RWPE2 (cell line): ENCODE measurements around the gene ITGB6.

Experiments used
- ATAC-seq: fragments of 200-7000 bp; cut with Tn5 transposase; 3 replicates; pipeline ENCODE4 v1.9.1; 2021; ENCODE audit warnings: low read depth
- DNase-seq: peaks from one replicate; pipeline ENCODE4 v3.0.0-alpha.2; 2020; ENCODE audit warnings: low spot score
- H3K27ac ChIP-seq: fragments of 450-650 bp; 2 replicates; pipeline ENCODE4 v1.5.1; 2017; ENCODE audit warnings: mild to moderate bottlenecking; ENCODE audit not compliant: poor library complexity, severe bottlenecking
- H3K27me3 ChIP-seq: fragments of 250-450 bp; sonication (Bioruptor Pico); 2 replicates; pipeline ENCODE4 v1.5.1; 2021; ENCODE audit warnings: mild to moderate bottlenecking, moderate library complexity; ENCODE audit not compliant: insufficient read depth, poor library complexity, severe bottlenecking
- H3K36me3 ChIP-seq: fragments of 250-450 bp; sonication (Bioruptor Pico); 2 replicates; pipeline ENCODE4 v1.5.1; 2020; ENCODE audit warnings: low read depth, mild to moderate bottlenecking, moderate library complexity
- H3K4me1 ChIP-seq: fragments of 250-450 bp; sonication (Bioruptor Pico); 2 replicates; pipeline ENCODE4 v1.5.1; 2021; ENCODE audit warnings: mild to moderate bottlenecking, moderate library complexity; ENCODE audit not compliant: insufficient read depth, poor library complexity, severe bottlenecking
- H3K4me3 ChIP-seq: fragments of 250-450 bp; sonication (Bioruptor Pico); 2 replicates; pipeline ENCODE4 v1.5.1; 2021; ENCODE audit warnings: mild to moderate bottlenecking, moderate library complexity; ENCODE audit not compliant: severe bottlenecking
- H3K9me3 ChIP-seq: fragments of 250-450 bp; sonication (Bioruptor Pico); 2 replicates; pipeline ENCODE4 v1.5.1; 2021; ENCODE audit warnings: mild to moderate bottlenecking, moderate library complexity; ENCODE audit not compliant: severe bottlenecking
- CTCF ChIP-seq: fragments of 450-650 bp; IDR thresholded peaks from one replicate; pipeline ENCODE4 v1.5.1; 2017; ENCODE audit warnings: mild to moderate bottlenecking, moderate library complexity; ENCODE audit not compliant: poor library complexity, severe bottlenecking

Gene ITGB6

DNA sequence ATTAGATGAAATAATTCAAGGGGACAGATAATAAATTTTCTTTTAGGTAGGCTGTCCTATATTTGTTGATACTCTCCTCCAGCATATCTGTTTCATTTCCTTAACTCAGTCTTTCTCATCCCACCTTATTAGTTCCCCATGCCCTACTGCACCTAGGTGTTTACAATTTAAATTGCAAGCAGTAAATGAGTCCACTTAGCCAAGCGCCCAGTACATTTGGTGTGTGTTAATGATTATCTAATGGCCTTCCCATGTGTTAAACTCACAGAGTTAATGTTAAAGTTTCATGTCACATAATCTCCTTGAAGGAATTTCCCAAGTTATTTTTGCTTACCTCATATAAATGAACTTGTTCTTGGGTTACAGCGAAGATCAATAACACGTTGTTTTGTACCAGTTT lies 31.2 kb downstream of the ITGB6 start:
- no peak for DNase-seq
- no peak for TF ChIP-seq CTCF
- Histone ChIP-seq H3K27me3 (no peaks in the 10 kb centered on the region), H3K9me3 (no peaks in the 10 kb centered on the region), H3K27ac (peak overlapping the region; percentile 18), H3K4me1 (no peaks in the 10 kb centered on the region), H3K4me3 (no peak overlapping the region), H3K36me3 (peaks cover 85% of the 10 kb centered on the region)
- no peak for ATAC-seq

DNA sequence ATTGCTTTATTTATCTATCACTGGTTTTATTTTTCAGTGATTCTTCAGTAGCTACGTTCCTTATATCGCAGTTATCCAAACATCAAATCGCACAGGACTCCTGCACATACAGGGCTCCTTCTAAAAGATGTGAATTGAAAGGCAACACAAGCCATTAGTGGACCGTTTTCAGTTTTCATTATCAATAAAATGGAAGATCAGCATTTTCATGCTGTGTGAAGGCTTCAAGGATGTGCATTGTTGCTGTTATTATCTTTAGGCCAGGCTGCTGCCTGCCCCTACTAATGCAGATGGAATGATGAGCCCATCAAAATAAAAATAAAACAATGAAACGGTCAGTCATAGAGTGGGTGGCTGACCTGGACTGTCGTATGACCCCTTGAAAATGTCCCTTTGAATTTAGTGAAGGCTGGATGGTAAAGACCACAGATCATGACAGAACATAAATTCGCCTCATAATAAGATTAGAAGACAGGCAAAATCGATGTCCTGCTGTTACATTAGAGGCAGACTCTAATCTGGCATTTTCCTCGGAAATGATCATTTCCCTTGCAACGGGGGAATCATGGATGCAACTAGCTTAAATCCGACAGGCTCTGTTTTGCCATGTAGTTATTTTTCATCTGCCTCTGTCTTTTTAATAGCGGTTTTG lies 32.9 kb downstream of the ITGB6 start:
- Histone ChIP-seq H3K9me3 (no peaks in the 10 kb centered on the region), H3K36me3 (peaks cover 71% of the 10 kb centered on the region), H3K27me3 (no peaks in the 10 kb centered on the region), H3K4me3 (no peak overlapping the region), H3K4me1 (no peaks in the 10 kb centered on the region), H3K27ac (no peak overlapping the region)
- ATAC-seq (no peak), DNase-seq (no peak)
- no peak for TF ChIP-seq CTCF

DNA sequence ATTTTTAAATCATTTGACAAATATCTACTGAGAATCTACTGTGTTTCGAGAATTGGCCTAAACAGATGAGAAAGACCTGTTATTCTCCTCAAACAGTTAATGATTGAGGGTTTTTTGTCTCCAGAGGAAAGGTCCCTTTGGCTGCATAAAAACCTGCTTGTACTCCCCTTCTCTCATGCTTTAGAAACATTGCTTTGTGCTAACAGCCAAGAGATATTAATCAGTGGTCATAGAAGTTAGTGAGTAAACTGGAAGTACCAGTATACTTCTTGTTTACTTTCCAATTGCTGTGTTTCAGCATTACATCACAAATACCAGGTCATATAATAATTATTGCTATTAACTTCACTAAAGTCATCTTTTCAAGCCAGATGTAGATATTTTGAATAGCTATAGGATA lies 34.1 kb downstream of the ITGB6 start:
- no peak for TF ChIP-seq CTCF
- no peaks in the 10 kb centered on the region for H3K27me3 ChIP-seq
- no peak for DNase-seq
- H3K4me1 ChIP-seq: no peaks in the 10 kb centered on the region
- H3K4me3 ChIP-seq: no peak overlapping the region
- no peaks in the 10 kb centered on the region for H3K9me3 ChIP-seq
- no peak overlapping the region for H3K27ac ChIP-seq
- peaks cover 73% of the 10 kb centered on the region for H3K36me3 ChIP-seq
- no peak for ATAC-seq

DNA sequence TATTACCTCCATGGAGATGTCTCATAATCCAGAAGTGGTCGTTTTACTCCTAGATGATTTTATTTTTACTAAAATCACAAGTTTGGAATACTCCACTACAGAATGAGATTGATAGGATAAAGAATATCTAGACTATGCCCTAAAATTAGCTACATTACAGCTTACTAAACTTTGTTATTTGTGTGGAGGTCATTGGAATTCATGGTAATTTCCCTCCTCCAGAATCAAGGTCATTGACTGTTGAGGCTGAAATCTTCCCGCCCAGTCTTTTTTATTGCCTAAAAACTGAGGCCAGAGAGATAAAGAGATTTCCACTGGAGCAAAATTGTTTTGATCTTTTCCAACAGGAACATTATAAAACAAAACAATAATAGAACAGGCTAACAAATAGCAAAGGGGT lies 35.0 kb downstream of the ITGB6 start:
- Histone ChIP-seq H3K4me1 (no peaks in the 10 kb centered on the region), H3K36me3 (peaks cover 74% of the 10 kb centered on the region), H3K9me3 (no peaks in the 10 kb centered on the region), H3K27ac (no peak overlapping the region), H3K27me3 (no peaks in the 10 kb centered on the region), H3K4me3 (no peak overlapping the region)
- ATAC-seq (no peak), DNase-seq (no peak)
- TF ChIP-seq CTCF: no peak
